ENCODE results near the gene CCL16.
"Not testable (repeated sequence)": the region's sequence is repeated elsewhere in the genome, so short reads cannot be mapped to it uniquely, and the experiment has no call there.

Gene CCL16

GRCh38 chr17:35984140-35984539 is 2.8 kb upstream of the CCL16 start:
- no peak for DNase-seq (ENCODE audit: low spot score)

DNA sequence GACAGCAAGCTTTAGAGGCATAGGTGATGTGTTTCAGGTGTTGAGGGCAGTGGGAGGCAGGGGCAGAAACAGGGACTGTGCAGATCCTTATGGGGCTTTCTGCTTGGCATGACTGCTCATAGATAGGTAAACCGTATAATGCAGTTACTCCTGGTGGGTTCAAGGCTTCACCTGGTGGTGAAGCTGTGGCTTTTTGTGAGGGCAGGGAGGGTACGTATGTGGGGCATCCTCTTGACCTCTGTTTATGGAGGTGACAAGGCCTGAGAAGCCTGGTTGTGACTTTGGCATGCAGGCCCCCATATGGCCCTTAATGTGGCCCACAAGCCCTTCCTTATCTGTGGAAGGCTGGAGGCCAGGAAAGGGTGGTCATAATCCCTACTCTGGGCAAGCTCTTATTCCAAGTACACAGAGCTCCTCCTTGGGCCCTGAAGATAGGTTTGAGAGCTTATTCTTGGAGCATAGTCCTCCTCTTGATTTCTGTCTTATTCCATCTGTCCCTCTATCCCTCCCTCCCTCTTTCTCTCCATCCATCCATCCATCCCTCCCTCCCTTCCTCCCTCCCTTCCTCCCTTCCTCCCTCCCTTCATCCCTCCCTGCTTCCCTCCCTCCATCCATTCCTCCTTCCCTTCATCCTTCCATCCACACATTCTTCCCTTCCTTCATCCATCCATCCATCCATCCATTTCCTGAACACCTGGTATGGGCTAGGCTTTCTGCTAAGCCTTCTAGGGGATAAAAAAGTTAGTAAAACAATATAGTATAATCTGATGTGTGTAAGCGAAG is 1.3 kb upstream of the CCL16 start:
- DNase-seq (ENCODE audit: low spot score): no peak

DNA sequence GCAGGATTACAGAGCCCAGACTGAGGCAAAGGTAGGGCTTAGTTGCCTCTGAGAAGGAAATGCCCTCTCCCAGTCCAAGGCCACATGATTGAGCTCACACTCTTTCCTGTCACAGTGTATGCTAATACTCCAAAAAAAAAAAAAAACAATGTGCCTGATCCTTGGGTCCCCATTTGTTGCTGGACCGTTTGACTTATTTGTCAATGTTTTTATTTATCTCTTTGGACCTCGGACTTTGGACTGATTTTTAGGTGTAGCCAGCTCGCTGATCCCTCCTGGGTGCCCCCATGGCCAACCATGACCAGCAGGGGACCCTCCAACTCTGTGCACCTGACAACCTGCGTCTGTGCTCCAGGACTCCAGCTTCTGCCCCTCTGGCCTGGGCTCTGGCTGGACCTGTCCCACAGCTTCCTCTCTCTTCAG is 622 bp upstream of the CCL16 start:
- DNase-seq (ENCODE audit: low spot score): no peak

DNA sequence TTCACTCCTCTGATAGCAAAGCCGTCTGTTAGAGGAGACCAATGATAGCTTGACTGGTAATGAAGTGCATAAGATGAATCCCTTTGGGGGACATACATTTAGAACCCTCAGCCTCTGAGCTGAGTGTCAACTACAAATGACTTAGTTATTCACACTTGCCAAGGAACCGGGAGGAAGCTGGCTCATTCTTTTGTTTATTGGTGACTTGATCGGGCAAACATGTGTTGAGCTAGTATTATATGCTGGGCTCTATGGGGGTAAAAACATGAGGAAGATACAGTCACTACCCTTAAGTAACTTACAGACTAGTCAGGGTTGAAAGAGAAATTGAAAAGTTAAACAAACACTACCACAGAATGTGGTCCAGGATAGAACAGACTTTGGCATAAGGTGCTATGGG is 3.0 kb downstream of the CCL16 start:
- DNase-seq (ENCODE audit: low spot score): no peak

DNA sequence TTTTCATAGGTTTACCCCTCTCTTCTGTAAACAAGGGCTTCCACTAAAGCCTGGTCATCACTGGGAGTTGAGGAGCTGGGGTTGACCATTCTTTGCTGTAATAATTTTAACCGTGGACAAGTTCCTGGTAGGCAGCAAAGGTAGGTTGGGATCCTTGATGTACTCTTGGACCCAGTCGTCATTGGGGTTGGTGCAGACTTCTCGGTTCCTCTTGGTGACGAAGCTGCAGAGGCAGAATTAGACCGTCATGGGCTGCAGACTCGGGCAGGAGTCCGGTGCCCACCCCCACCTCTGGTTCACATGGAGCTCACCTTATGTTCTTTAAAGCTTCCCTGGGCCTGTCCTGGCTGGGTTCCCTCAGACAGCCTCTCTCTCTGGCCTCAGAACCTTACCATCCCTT is 3.8 kb downstream of the CCL16 start:
- DNase-seq (ENCODE audit: low spot score): no peak

DNA sequence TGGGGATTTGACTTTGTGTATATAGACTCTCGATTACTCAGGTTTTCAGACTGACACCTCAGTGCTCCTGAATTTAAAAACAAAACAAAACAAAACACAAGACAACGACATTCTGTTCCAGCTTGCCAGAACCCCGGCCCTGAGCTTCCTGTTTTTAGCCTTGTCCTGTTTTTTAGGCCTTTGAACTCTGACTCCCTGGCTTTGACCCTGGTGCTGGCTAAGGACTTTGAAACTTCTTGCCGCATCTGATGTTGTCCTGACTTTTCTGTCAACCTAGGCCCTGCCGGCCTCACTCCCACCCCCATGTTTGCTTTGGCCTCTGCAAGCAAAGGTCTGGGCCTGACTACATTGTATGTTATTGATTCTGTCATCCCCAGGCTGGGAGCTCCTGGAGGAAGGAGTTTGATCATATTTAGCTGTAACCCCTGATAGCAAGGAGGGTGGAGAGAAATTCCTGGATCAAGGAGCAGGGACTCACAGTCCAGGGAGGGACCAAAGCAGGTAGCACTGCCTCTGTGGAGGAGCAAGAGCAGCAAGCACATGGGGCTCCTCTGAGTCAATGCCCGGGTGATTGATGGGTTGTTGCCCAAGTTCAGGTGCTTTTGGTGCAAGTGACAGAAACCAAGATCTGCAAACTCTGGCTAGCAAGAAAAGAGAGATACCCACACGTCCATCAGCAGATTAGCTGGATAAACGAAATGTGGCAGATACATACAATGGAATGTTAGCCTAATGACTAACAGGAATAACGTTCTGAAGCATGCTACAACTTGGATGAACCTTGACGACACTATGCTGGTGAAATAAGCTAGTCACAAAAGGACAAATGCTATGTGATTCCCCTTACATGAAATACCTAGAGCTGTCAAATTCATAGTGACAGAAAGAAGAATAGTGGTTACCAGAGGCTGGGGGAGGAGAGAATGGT is 7.7 kb downstream of the CCL16 start:
- DNase-seq (ENCODE audit: low spot score): no peak

GRCh38 chr17:35972945-35973332 is 8.4 kb downstream of the CCL16 start:
- no peak for DNase-seq (ENCODE audit: low spot score)

DNA sequence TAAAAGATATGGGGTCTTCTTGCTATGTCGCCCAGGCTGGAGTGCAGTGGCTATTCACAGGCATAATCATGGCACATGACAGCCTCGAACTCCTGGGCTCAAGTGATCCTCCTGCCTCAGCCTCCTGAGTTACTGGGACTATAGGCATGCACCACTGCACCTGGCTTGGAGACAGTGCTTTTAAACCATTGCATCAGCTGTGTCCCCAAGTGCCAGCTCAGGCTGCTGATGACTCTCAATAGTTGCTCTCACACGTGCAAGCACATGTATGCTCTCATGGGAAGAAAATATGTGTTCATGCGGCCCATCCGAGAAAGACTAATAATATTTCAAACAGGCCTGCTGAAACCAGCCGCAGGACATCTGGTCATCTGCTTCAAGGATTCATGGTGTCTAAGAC is 8.8 kb downstream of the CCL16 start:
- no peak for DNase-seq (ENCODE audit: low spot score)

GRCh38 chr17:35972066-35972465 is 9.2 kb downstream of the CCL16 start:
- DNase-seq (ENCODE audit: low spot score): no peak

DNA sequence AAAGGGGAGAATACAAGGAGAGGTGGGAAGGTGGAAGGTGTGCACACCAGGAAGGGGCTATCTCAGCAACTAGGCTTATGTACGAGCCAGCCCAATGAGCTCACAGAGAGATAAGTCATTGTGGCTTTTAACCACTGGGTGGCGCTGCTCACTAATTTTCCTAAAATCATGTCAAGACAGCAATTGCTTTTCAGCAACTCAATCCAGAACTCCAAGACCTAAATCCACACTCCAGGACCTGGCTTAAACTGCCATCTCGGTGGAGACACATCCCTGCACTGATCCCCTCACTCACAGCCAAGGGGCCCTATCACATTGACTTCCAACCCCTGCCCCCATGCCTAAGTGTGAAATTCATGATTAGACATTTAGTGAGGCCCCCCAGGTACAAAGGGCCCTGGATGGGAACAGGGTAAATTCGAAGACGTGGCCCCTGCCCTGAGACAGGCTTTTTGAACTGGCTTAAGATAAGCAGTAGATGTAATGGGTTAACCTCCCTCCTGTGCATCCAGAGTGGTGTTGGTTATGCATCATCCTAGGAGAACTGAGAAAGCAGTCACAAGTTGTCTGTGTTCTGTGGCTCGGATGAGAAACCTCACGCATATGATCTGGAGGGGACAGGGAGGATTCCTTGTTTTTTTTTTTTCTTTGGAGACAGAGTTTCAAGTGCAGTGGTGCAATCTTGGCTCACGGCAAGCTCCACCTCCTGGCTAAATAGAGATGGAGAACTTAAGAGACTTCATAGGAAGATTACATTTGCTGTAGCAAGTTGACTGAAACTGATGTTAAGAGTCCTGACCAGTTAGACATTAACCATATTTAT is 11.5 kb downstream of the CCL16 start:
- DNase-seq (ENCODE audit: low spot score): peak; percentile 81

DNA sequence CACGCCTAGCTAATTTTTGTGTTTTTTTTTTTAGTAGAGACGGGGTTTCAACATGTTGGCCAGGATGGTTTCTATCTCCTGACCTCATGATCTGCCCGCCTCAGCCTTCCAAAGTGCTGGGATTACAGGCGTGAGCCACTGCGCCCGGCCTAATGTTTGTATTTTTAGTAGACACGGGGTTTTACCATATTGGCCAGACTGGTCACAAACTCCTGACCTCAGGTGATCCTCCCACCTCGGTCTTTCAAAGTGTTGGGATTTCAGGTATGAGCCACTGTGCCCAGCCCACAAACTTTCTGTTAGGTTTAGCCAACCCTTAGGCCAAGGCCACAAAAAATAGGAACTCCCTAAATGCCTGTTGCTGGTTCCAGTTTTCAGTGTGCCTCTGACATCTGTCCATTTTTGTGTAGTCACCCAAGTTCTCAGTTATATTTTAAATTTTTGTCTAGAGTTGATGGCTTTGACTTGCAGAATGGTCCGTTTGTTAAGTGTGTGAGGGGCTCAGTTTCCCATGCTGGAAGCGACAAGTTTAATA is 12.7 kb downstream of the CCL16 start:
- no peak for DNase-seq (ENCODE audit: low spot score)

DNA sequence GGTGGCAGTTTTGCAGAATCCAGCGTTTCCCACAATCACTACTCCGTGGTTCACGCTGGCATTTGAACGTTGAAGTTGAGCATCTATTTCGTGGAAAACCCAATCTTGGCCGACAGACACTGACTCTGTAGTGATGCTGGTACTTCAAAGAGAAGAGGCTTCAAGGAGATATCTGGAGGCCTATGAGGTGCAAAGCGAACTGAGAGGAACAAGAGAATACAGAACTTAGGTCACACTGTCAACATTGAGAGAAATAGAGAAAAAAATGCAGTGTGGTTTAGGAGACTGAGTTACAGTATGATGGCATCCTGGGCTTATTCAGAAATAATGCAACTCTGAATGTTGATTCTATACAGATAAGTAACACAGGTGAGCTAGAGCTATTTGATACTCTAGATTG is 16.0 kb downstream of the CCL16 start:
- no peak for DNase-seq (ENCODE audit: low spot score)

DNA sequence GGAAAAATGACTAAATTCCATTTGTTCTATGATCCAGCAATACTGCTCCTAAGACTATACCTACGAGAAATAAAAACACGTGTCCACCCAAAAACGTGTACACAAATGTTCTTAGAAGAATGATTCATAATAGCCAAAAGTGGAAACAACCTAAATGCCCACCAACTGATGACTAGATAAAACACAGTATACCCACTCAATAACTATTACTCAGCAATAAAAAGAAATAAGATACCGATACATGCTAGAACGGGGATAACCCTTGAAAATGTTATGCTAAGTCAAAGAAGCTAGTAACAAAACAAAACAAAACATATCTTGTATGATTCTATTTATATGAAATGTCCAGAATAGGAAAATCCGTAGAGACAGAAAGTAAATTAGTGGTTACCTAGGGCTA is 17.6 kb downstream of the CCL16 start:
- no peak for DNase-seq (ENCODE audit: low spot score)

- DNase-seq (ENCODE audit: low spot score): no peak
Observed at GRCh38 chr17:35953720-35954119, 27.6 kb downstream of the CCL16 start.

DNA sequence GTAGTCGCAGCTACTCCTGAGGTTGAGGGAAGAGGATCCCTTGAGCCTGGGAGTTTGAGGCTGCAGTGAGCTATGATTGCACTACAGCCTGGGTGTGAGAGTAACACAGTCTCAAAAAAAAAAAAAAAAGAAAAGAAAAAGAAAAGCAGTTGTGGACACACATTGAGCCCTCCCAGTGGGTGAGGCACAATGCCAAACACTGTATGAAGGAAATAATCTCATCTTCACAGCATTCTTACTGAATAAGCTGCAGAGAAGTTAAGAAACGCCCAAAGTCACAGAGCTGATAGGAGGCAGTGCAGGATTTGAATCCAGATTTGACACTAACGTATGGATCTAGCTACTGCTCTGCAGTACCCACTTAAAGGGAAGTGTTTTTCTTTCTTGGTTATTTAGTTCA is 31.9 kb downstream of the CCL16 start:
- DNase-seq (ENCODE audit: low spot score): no peak

- DNase-seq (ENCODE audit: low spot score): no peak
Observed at GRCh38 chr17:35948092-35948491, 33.2 kb downstream of the CCL16 start.

DNA sequence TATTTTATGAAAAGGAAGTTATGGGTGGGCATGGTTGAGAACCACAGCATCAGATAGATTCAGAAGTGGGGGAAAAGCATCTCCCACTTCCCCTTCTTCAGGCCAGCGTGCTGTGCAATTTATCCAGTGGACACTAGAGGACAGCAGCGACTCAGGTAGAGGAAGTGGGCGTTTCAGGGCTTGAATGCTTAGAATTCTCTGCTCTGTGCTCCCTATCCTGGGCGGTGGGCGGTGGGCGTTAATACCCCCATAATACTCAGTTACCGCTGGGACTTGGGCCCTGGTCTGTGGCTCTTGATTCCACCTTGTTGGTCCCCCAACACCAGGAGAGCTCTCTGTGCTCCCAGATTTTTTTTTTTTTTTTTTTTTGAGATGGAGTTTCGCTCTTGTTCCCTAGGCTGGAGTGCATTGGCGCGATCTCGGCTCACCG is 34.1 kb downstream of the CCL16 start:
- DNase-seq (ENCODE audit: low spot score): peak; percentile 56

GRCh38 chr17:35944151-35944550 is 37.1 kb downstream of the CCL16 start:
- DNase-seq (ENCODE audit: low spot score): no peak

DNA sequence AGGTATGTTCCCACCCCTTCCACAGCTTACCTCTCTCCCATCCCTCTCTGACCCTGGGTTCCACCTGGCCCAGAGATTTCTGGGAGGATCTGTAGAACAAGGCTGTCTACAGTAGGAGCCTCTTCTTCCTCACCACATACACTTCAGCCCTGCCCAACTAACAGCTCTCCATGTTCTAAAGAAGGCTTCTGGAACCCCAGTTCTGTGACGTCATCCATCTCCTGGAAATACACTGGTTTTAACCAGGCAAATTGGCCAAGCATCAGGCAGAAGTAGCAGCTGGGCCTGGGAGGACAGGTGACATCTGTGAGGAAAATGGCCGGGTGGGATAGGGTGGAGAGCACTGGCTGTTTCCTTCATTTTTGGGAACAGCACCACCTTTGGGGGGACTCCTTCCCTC is 37.8 kb downstream of the CCL16 start, which contains the start of gene LYZL6:
Gene LYZL6, minus strand, starts transcription at position 177 of the 400 bp plus-strand sequence. CDS start 4,357 bp downstream, outside the sequence.
- no peak for DNase-seq (ENCODE audit: low spot score)

DNA sequence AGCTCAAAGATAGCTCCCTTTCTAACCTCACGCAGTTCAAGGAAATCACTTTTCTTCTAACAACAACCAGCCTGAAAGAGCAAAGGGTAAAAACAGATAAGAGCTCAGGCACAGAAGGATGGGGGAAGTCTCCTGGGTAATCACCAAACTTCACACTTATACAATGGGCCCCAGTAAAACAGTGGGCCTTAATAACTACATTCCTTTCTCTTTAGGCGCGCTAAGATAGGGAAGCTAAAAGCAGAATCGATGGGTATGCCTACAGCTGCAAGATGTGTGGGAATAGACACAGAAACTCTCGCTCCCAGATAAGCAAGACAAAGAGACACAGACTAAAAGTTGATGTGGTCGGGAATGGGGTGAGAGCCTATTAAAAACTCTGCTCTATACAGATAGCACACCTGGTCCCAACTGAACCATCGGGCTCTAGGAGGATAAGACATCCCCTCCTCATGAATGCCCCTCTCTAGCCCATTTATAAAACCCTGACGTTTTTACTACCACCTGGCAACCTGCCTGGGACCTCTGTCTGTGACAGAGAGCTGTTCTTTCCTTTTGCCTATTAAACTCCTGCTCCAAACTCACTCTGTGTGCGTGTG is 38.6 kb downstream of the CCL16 start:
- no peak for DNase-seq (ENCODE audit: low spot score)

GRCh38 chr17:35938492-35938891 is 42.8 kb downstream of the CCL16 start:
- not testable (repeated sequence) for DNase-seq (ENCODE audit: low spot score)
